Measurements from ENCODE around the gene SLC35F4.

DNA sequence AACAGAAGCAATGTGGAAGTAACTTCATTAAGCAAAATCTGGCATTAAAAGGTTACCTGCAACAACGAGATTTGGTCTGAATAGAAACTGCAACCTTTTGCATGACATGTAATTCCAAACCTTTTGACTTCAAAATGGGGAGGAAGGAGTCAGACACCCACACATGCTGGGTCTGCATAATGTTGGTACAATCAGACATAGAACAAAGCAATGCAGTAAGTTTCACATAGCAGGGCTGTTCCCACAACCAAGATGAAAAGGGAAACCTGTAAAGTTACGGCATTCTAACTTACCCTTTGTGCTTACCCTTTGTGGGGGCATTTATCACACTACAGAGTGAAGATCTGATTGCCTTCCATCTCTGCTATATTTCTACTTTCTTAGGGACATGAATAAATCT, 10.1 kb upstream of the SLC35F4 start:
- no peak for TF ChIP-seq CTCF (conservative IDR thresholded peaks at IDR 0.05 in 1 of 2, IDR thresholded peaks at IDR 0.05 in 1 of 2; ENCODE audit: extremely low read depth in 1 of 2, insufficient read depth in 1 of 2, low read depth in 1 of 2, low read length in 2 of 2)
- TF ChIP-seq EZH2 (IDR thresholded peaks at IDR 0.05; ENCODE audit: borderline replicate concordance, low read length), result no peak

Data from mammary epithelial cell (primary cell).